NCI-H146 treated with DMSO at 0.1 percent for 48 hours (cell line): ENCODE data around the gene DDX46.
A peak's percentile ranks its signal among the peaks of the same experiment; 100 is the strongest.
"Not testable (repeated sequence)": the region's sequence is repeated elsewhere in the genome, so short reads cannot be mapped to it uniquely, and the experiment has no call there.

Source experiments
- DNase-seq: peaks from one replicate; lab custom pipeline; 2025; ENCODE audit not compliant: unreplicated experiment; lab: John Stamatoyannopoulos, UW

The DDX46 gene

DNA sequence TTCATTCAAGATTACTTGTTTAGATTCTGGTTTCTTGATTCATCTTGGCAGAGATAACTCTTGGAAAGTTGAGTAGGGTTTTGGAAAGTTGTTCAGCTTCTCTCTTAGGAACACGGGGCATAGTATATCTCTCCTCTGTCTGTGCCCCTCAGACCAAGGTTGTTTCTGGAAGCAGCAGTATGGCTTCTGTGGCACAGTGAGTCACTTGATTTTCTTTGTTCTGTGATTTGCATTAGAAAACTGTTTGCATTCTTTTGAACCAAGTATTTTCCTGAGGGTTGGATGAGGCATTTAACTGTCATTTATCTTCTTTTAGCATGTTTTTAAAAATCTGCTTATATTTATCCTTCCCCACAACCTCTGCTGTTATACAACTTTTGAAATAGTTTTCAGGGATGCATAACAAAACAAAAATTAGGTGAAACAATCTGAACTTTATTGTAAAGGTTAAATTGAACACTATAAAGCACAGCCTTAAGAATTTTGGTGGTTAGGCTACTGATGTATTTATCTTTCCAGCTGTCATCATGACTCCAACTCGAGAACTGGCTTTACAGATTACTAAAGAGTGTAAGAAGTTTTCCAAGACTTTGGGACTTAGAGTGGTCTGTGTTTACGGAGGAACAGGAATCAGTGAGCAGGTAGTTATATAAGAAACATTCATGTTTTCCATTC lies 26.5 kb downstream of the DDX46 start:
- no peak for DNase-seq

GRCh38 chr5:134787692-134788091 lies 29.1 kb downstream of the DDX46 start:
- no peak for DNase-seq

- no peak for DNase-seq
These were observed 33.0 kb downstream of the DDX46 start for GRCh38 chr5:134791580-134791979.

DNA sequence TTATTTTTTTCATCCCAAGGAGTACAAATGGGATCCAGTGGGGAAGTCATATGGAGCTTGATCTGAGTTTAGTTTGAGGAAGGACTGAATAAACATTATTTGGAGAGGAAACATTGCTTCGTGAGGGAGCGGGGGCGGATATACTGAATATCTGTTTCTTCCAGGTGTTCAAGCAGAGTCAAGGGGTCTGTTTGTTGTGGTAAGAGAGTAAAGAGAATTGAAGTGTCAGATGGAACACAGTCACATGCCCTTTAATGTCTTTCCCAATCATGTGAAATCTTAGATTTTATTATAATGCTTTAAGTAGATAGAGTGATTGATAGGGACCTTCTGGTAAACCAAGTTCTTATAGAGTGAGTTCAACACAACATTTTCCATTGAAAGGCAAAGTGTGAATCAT lies 33.7 kb downstream of the DDX46 start:
- no peak for DNase-seq

DNA sequence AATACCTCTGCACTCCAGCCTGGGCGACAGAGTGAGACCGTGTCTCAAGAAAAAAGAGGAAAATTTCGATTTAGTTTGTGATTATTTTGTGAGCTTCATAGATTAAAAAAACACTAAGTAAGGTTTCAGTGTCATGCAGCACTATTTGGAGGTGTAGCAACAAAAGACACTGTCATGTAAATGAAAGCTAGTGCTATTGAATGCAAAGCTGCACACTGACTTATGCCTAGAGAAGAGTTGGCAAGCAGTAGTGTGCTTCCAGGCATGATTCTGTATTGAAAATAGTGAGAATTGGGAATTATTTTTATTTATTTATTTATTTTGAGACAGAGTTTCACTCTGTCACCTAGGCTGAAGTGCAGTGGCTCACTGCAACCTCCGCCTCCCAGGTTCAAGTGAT lies 34.5 kb downstream of the DDX46 start:
- no peak for DNase-seq

- peak; percentile 58 for DNase-seq
These were observed 35.5 kb downstream of the DDX46 start for GRCh38 chr5:134794082-134794481.

- no peak for DNase-seq
These were observed 36.2 kb downstream of the DDX46 start for GRCh38 chr5:134794819-134795218.

DNA sequence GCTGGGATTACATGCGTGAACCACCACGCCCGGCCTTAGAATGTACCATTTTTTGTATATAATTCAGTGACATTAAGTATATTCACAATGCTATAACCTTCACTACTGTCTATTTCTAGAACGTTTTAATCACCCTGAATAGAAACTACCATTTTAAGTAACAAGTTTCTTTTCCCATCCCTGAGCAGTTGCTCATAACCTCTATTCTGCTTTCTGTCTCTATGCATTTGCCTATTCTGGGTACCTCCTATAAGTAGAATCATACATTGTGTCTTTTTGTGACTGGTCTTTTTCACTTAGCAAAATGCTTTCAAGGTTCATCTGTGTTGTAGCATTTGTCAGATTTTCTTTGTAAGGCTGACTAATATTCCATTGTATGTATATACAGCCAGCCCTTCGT lies 39.9 kb downstream of the DDX46 start:
- no peak for DNase-seq

- no peak for DNase-seq
These were observed 45.2 kb downstream of the DDX46 start for GRCh38 chr5:134803821-134804220.

GRCh38 chr5:134813407-134813806 lies 54.8 kb downstream of the DDX46 start:
- DNase-seq: no peak

GRCh38 chr5:134813827-134814226 lies 55.2 kb downstream of the DDX46 start:
- no peak for DNase-seq

- no peak for DNase-seq
These were observed 58.4 kb downstream of the DDX46 start for GRCh38 chr5:134817006-134817405.

DNA sequence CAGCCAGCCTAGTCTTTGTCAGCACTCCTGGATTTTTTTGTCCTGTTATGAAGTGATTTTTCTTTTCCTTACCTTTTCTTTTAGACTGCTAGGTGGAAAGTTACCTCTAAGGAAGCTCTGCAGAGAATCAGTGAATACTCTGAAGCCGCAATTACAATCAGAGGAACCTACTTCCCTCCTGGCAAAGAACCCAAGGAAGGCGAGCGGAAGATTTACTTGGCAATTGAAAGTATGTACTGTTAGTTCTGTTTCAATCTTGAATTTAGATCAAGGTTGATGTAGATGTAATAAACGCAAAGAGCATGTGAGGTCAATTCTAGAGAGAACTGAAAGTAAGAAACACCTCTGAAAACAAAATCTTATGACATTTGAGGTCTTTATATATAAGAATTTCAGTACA lies 60.2 kb downstream of the DDX46 start:
- no peak for DNase-seq

DNA sequence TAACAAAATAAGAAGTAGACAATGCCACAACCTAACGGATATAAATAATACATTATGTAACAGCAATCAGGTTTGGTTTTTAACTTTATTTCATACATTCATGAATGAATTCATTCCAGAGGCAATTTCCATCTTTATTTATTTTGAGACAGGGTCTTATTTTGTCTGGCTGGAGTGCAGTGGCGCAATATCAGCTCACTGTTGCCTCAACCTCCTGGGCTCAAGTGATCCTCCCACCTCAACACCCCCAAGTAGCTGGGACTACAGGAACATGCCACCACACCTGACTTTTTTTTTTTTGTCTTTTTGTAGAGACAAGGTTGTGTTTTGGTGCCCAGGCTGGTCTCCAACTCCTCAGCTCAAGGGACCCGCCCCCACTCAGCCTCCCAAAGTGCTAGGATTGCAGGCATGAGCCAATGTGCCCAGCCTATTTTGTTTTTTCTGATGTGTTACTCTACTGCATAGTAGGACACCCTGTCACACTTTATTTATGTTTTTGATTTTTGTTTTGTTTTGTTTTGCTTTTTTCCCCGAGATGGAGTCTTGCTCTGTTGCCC lies 60.9 kb downstream of the DDX46 start:
- no peak for DNase-seq

GRCh38 chr5:134821841-134822240 lies 63.3 kb downstream of the DDX46 start:
- no peak for DNase-seq

DNA sequence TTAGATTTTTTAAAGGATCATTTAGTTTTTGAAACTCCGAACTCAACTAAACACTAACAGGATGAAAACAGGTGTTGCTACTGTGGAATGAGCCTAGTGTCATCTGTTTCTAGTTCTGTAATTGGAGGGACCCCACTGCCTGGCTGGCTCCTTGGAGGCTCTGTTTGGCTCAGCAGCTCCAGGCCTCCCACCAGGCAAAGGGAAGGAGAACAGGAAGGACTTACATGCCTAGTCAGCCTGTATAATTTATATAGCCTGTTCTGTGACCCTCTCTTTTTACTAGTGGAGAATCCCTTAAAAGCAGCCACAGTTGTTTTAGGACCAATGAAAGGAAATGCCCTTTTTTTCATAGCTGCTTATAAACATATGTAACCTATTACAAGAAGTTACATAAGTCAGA lies 66.1 kb downstream of the DDX46 start:
- no peak for DNase-seq

GRCh38 chr5:134825212-134825611 lies 66.6 kb downstream of the DDX46 start:
- no peak for DNase-seq

- no peak for DNase-seq
These were observed 74.9 kb downstream of the DDX46 start for GRCh38 chr5:134833340-134834032.

DNA sequence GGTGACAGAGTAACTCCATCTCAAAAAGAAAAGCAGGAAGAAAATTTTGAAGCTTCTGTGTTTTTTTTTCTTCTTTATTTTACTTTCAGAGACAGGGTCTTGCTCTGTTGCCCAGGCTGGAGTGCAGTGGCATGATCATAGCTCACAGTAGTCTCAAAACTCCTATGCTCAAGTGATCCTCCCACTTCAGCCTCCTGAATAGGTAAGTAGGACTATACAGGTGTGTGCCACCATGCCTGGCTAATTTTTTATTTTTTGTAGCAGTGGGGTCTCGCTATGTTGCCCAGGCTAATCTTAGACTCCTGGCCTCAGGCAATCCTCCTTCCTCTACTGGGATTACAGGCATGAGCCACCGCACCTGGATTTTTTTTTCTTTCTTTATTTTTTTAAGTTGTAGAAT lies 77.0 kb downstream of the DDX46 start:
- no peak for DNase-seq

- no peak for DNase-seq
These were observed 79.1 kb downstream of the DDX46 start for GRCh38 chr5:134837530-134838181.

DNA sequence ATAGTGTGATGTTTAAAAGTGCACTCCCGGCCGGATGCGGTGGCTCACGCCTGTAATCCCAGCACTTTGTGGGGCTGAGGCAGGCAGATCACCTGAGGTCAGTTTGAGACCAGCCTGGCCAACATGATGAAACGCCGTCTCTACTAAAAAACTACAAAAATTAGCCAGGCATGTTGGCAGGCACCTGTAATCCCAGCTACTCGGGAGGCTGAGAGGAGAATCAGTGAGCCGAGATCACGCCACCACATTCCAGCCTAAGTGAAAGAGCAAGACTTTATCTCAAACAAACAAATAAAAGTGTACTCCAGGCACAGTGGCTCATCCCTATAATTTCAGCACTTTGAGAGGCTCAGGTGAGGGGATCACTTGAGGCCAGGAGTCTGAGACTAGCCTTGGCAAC lies 79.8 kb downstream of the DDX46 start:
- not testable (repeated sequence) for DNase-seq

DNA sequence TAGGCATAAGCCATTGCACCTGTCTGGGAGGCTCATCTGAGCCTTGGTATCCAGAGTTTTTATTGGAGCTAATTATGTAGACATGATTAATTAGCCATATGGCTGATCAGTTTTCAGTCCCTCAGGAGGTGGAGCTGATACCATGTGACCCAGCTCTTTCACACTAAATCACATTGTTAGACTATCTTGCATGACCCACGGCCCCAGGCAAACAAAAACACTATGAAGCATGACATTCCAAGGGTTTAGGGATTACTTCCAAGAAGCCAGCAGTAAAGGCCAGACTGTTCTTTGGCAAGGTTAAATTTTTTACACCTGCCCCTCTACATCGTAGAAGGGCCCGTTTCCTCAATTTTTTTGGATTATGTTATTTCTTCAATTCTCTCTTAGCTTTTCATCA lies 82.2 kb downstream of the DDX46 start:
- DNase-seq: no peak
